GM12878 (cell line): ENCODE results near the gene MEAK7. TPM values are rescaled to one million over a fixed set of nuclear protein-coding genes. Genes with fewer than 3 reads are reported as not detected.

Source experiments
- ATAC-seq: fragments of 200-7000 bp; cut with Tn5 transposase; 3 replicates; pipeline ENCODE4 v1.9.1; 2020; ENCODE audit warnings: mild to moderate bottlenecking, moderate library complexity
- BruUV-seq: library from RNA; stranded (reverse); fragments of 400-500 nt; replicated peaks from 2 replicates; lab custom pipeline; 2021; lab: Mats Ljungman, UMichigan
- CTCF ChIA-PET: fragments of 300-600 bp; sonication (Branson Sonifier 250); formaldehyde crosslinking; extraction: SDS; loops from one replicate; lab custom pipeline; 2021; ENCODE audit warnings: inconsistent platforms; lab: Yijun Ruan, JAX
- POLR2A ChIA-PET: fragments of 350-600 bp; formaldehyde crosslinking; extraction: SDS; loops from one replicate; lab custom pipeline; 2021; ENCODE audit warnings: inconsistent platforms; lab: Charles Lee
- RAD21 ChIA-PET: fragments of 300-600 bp; sonication (Branson Sonifier 250); formaldehyde crosslinking; loops from one replicate; lab custom pipeline; 2023; ENCODE audit warnings: antibody characterized with exemption; ENCODE audit not compliant: unreplicated experiment; lab: Charles Lee
- SMC1A ChIA-PET: fragments of 300-600 bp; sonication (Branson Sonifier 250); formaldehyde crosslinking; loops from one replicate; lab custom pipeline; 2023; ENCODE audit not compliant: unreplicated experiment, uncharacterized antibody; lab: Charles Lee
- DNase-seq: peaks from one replicate; pipeline ENCODE4 v3.0.0-alpha.2; 2011; ENCODE audit warnings: low read depth, low spot score
- FAIRE-seq: peaks from 3 replicates; lab custom pipeline; 2011; peaks lifted over from hg19 to GRCh38; lab: Jason Lieb, UNC
- H2AFZ ChIP-seq: 2 replicates; pipeline ENCODE4 v1.6.0; 2011; ENCODE audit warnings: low read depth, low read length, control low read depth; ENCODE audit not compliant: control insufficient read depth
- H3K27ac ChIP-seq: 2 replicates; pipeline ENCODE4 v1.5.1; 2011; ENCODE audit warnings: control low read depth; ENCODE audit not compliant: control insufficient read depth, insufficient read depth
- H3K27me3 ChIP-seq, 2 experiments: replicated peaks in 1 of 2; 2 replicates each; pipeline versions ENCODE4 v1.6.0 to v1.6.1; 2011; ENCODE audit warnings: low read length in 1 of 2; ENCODE audit not compliant: control insufficient read depth in 2 of 2, insufficient read depth in 2 of 2
- H3K36me3 ChIP-seq, 2 experiments: 2 replicates each; pipeline ENCODE4 v1.5.1; 2011; ENCODE audit warnings: low read length in 1 of 2; ENCODE audit not compliant: control insufficient read depth in 2 of 2, insufficient read depth in 2 of 2
- H3K4me1 ChIP-seq: 2 replicates; pipeline ENCODE4 v1.6.1; 2011; ENCODE audit warnings: mild to moderate bottlenecking, low read length, moderate library complexity, mixed read lengths; ENCODE audit not compliant: control insufficient read depth, insufficient read depth
- H3K4me2 ChIP-seq: 2 replicates; pipeline ENCODE4 v1.6.0; 2011; ENCODE audit warnings: control low read depth; ENCODE audit not compliant: control insufficient read depth, insufficient read depth
- H3K4me3 ChIP-seq: fragments of 200-600 bp; sonication (generic); 2 replicates; pipeline ENCODE4 v1.5.1; 2016
- H3K79me2 ChIP-seq: 2 replicates; pipeline ENCODE4 v1.6.0; 2011; ENCODE audit warnings: low read length; ENCODE audit not compliant: control insufficient read depth, insufficient read depth
- H3K9ac ChIP-seq: 2 replicates; pipeline ENCODE4 v1.8.0; 2011; ENCODE audit warnings: low read length, control low read depth, mixed read lengths; ENCODE audit not compliant: control insufficient read depth, insufficient read depth
- H3K9me3 ChIP-seq: replicated peaks from 3 replicates; pipeline ENCODE4 v1.5.1; 2011; ENCODE audit warnings: mild to moderate bottlenecking, low read length; ENCODE audit not compliant: control insufficient read depth, insufficient read depth
- H4K20me1 ChIP-seq: 2 replicates; pipeline ENCODE4 v1.6.0; 2011; ENCODE audit not compliant: control insufficient read depth, insufficient read depth
- E2F8 ChIP-seq: fragments of 450-650 bp; IDR thresholded peaks from 2 replicates; pipeline ENCODE4 v1.6.1; 2018; ENCODE audit warnings: mild to moderate bottlenecking, low read depth, moderate library complexity; ENCODE audit not compliant: partially characterized antibody
- EED ChIP-seq: sonication (generic); IDR thresholded peaks from 2 replicates; pipeline ENCODE4 v1.6.1; 2016; ENCODE audit warnings: antibody characterized with exemption, low read depth
- EP300 ChIP-seq, 2 experiments: fragments of 150-350 bp in 1 of 2; IDR thresholded peaks; 2 replicates each; pipeline ENCODE4 v1.6.1; 2011 to 2012; ENCODE audit warnings: low read depth in 2 of 2, low read length in 2 of 2, borderline replicate concordance in 1 of 2, improper control_type of control experiment in 1 of 2, inconsistent platforms in 1 of 2; ENCODE audit not compliant: control insufficient read depth in 1 of 2
- ESRRA ChIP-seq: IDR thresholded peaks from 2 replicates; pipeline ENCODE4 v1.6.1; 2012; ENCODE audit warnings: mild to moderate bottlenecking, low read length, improper control_type of control experiment
- ETV6 ChIP-seq, 2 experiments: fragments of 450-650 bp in 1 of 2; IDR thresholded peaks in 1 of 2; conservative IDR thresholded peaks in 1 of 2; 2 replicates each; pipeline ENCODE4 v1.6.1; 2014; ENCODE audit warnings: antibody characterized with exemption in 1 of 2, borderline replicate concordance in 1 of 2, low read depth in 1 of 2, mild to moderate bottlenecking in 1 of 2, moderate library complexity in 1 of 2
- HDGF ChIP-seq: fragments of 450-650 bp; IDR thresholded peaks from 2 replicates; pipeline ENCODE4 v1.6.1; 2016; ENCODE audit warnings: antibody characterized with exemption
- IKZF1 ChIP-seq: fragments of 450-650 bp; conservative IDR thresholded peaks from 2 replicates; pipeline ENCODE4 v1.6.1; 2017; ENCODE audit warnings: antibody characterized with exemption, mild to moderate bottlenecking
- POLR2A ChIP-seq: IDR thresholded peaks from 2 replicates; pipeline ENCODE4 v1.6.1; 2011; ENCODE audit warnings: low read depth, mild to moderate bottlenecking, low read length
- RB1 ChIP-seq: fragments of 450-650 bp; formaldehyde crosslinking; IDR thresholded peaks from 2 replicates; pipeline ENCODE4 v1.6.1; 2017; ENCODE audit warnings: mild to moderate bottlenecking, borderline replicate concordance
- RBBP5 ChIP-seq: fragments of 200-600 bp; sonication (generic); conservative IDR thresholded peaks from 2 replicates; pipeline ENCODE4 v1.6.1; 2016
- RCOR1 ChIP-seq: conservative IDR thresholded peaks from 2 replicates; pipeline ENCODE4 v1.6.1; 2012; ENCODE audit warnings: low read depth, low read length, improper control_type of control experiment
- REST ChIP-seq: IDR thresholded peaks from 2 replicates; pipeline ENCODE4 v1.6.1; 2012; ENCODE audit warnings: mild to moderate bottlenecking, low read depth, low read length
- SPI1 ChIP-seq: IDR thresholded peaks from 2 replicates; pipeline ENCODE4 v1.6.1; 2011; ENCODE audit warnings: low read depth, mild to moderate bottlenecking, low read length, moderate library complexity, borderline replicate concordance; ENCODE audit not compliant: insufficient read depth
- TBL1XR1 ChIP-seq: IDR thresholded peaks from 2 replicates; pipeline ENCODE4 v1.6.1; 2012; ENCODE audit warnings: low read depth, low read length, improper control_type of control experiment
- WGBS: methylation state at CpG from one replicate; pipeline ENCODE4 v1.1.6; 2016; ENCODE audit warnings: low lambda C conversion rate; ENCODE audit not compliant: insufficient replicate concordance, insufficient coverage; ENCODE audit errors: missing lambda C conversion rate; 5-methylcytosine and 5-hydroxymethylcytosine counted together
- in situ Hi-C: fragments of 300-500 bp; cut with MboI; formaldehyde crosslinking; loops from 9 replicates; pipeline ENCODE4 v1.14.3; 2018; ENCODE audit warnings: mixed read lengths
- intact Hi-C: fragments of 100-400 bp; cut with micrococcal nuclease; formaldehyde crosslinking; loops from one replicate; pipeline ENCODE4 v1.14.2; 2022; ENCODE audit not compliant: unreplicated experiment
- polyA plus RNA-seq, 11 experiments: library from polyadenylated mRNA; depleted of rRNA in 4 of 11; unstranded in 6 of 11; stranded (reverse) in 5 of 11; fragments of >200 nt; fragmentation: Nextera tagmentation in 4 of 11; fragmentation: Illumina TruSeq in 1 of 11; extraction: Ambion mirVana in 4 of 11; extraction: Trizol in 1 of 11; gene quantifications; 1 replicate in 1 of 11; 2 replicates in 10 of 11; pipeline versions ENCODE4 v1.2.1 to v1.2.3, GENCODE V29; 2011 to 2016; ENCODE audit warnings: inconsistent platforms in 2 of 11, missing spikeins in 2 of 11, low read depth in 1 of 11
- total RNA-seq, 4 experiments: library from RNA; depleted of rRNA in 3 of 4; stranded (reverse); fragments of >200 nt in 3 of 4; fragmentation: Illumina TruSeq in 1 of 4; extraction: Trizol in 1 of 4; gene quantifications; 2 replicates each; pipeline versions ENCODE4 v1.2.1 to v1.2.3, GENCODE V29; 2013 to 2021

Gene MEAK7
- total and polyA plus RNA-seq, 10 of the 15 experiments (the other 5 are each of a cell fraction or from before 2014, with no cell fraction given): 1.4 to 11.9 (median 6.4) TPM

- CTCF ChIA-PET: interaction anchor here (1.2 kb wide), 1 partner anchor 26 kb away, joined by 3 read pairs; no protein-coding TSS in a partner anchor
- Histone ChIP-seq H3K9me3 (no peaks in the 10 kb centered on the region; the same call in 2 of the 3 replicates), H3K27me3 (no peaks in the 10 kb centered on the region), H3K36me3 (no peaks in the 10 kb centered on the region), H3K4me1 (no peaks in the 10 kb centered on the region), H3K4me3 (no peak overlapping the region), H2AFZ (no peak overlapping the region), H3K4me2 (no peak overlapping the region), H3K79me2 (no peaks in the 10 kb centered on the region), H3K27ac (no peak overlapping the region), H3K9ac (no peak overlapping the region), H4K20me1 (no peaks in the 10 kb centered on the region)
- POLR2A ChIA-PET: interaction anchor here (0.7 kb wide), 1 partner anchor 18 kb away, joined by 3 read pairs; no protein-coding TSS in a partner anchor
- no peak for DNase-seq
- RAD21 ChIA-PET: interaction anchor here (0.8 to 1.0 kb wide), 2 partner anchors 10 to 19 kb away, joined by 3 read pairs; no protein-coding TSS in a partner anchor
- no peak for ATAC-seq
- in situ Hi-C loops: no loop called here
- WGBS: 68% methylated on average over 10 of the region's 11 CpGs
- FAIRE-seq: no peak
- SMC1A ChIA-PET: interaction anchor here (1.1 kb wide), 1 partner anchor 10 kb away, joined by 3 read pairs; no protein-coding TSS in a partner anchor
- intact Hi-C loops: no loop called here
- no TSS peak for BruUV-seq
- TF ChIP-seq EP300 (IDR thresholded peaks at IDR 0.05; ENCODE audit: borderline replicate concordance in 1 of 2, control insufficient read depth in 1 of 2, low read depth in 2 of 2, low read length in 2 of 2) (no peak), POLR2A (no peak), RBBP5 (no peak), ETV6 (conservative IDR thresholded peaks at IDR 0.05 in 1 of 2, IDR thresholded peaks at IDR 0.05 in 1 of 2; ENCODE audit: borderline replicate concordance in 1 of 2, low read depth in 1 of 2) (no peak), RCOR1 (no peak), IKZF1 (no peak), EED (no peak), ESRRA (no peak), E2F8 (no peak), REST (no peak), HDGF (no peak), SPI1 (no peak), RB1 (no peak), TBL1XR1 (no peak)
Observed at GRCh38 chr16:84537491-84538151, 33.2 kb upstream of the MEAK7 start.
